C1 segment of cervical spinal cord (tissue), 14 donors: Measurements from ENCODE around the gene SLC7A9.

Experiments used
- DNase-seq, 14 donors: peaks; one replicate each; lab custom pipeline; 2025; lab: John Stamatoyannopoulos, UW

SLC7A9 gene

GRCh38 chr19:32869369-32869965 lies at the start of gene SLC7A9:
Gene SLC7A9 (minus strand): TSS chr19:32869767. CDS start chr19:32868534, 1,233 bp downstream.
- no peak for DNase-seq

- DNase-seq = no peak
Measured at GRCh38 chr19:32919365-32919764, 49.8 kb upstream of the SLC7A9 start.

DNA sequence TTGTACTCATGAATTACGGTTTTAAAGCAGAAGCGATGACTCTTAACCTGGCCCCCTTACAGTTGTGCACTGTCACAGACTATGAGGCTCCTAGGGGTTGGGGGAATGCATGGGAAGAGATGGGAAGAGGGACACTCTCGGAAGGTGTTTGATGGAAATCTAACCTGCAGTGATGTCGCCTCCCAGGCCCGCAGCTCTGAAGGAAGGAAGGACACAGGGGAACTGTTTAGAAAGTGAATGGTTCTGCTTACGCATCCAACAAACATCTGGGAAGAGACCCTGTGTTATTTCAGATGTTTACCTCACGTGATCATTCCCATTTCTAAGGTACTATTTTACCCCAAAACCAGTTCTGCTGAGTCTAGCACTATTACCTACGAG lies 48.0 kb upstream of the SLC7A9 start:
- no peak for DNase-seq

GRCh38 chr19:32916969-32917615 lies 47.5 kb upstream of the SLC7A9 start:
- no peak for DNase-seq

- no peak for DNase-seq
Measured at GRCh38 chr19:32914879-32915660, 45.5 kb upstream of the SLC7A9 start.

DNA sequence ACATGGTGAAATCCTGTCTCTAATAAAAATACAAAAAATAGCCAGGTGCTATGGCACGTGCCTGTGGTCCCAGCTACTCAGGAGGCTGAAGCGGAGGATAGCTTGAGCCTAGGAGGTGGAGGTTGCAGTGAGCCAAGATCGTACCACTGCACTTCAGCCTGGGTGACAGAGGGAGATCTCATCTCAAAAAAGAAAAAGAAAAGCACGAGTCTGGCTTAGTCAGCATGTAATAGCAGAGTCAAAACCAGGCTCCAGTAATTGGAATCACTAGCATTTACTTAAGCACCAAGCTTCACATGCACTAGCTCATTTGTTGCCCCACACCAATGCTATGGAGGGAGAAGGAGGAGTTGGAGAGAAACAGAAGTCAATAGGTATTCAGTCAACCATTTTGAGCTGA lies 41.9 kb upstream of the SLC7A9 start:
- DNase-seq = no peak

DNA sequence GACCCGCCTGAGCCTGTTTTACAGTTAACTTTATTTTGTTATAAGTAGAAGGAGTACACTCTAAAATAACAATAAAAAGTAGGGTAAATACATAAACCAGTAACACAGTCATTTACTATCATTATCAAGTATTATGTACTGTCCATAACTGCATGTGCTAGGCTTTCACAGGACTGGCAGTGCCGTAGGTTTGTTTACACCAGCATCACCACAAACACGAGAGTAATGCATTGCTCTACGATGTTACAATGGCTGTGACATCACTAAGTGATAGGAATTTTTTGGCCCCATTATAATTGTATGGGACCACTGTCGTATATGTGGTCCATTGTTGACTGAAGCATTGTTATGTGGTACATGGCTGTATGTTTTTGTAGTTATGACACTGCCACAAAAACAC lies 41.3 kb upstream of the SLC7A9 start:
- DNase-seq = no peak

- DNase-seq = no peak
Measured at GRCh38 chr19:32910094-32910493, 40.5 kb upstream of the SLC7A9 start.

- no peak for DNase-seq
Measured at GRCh38 chr19:32909257-32909656, 39.7 kb upstream of the SLC7A9 start.

DNA sequence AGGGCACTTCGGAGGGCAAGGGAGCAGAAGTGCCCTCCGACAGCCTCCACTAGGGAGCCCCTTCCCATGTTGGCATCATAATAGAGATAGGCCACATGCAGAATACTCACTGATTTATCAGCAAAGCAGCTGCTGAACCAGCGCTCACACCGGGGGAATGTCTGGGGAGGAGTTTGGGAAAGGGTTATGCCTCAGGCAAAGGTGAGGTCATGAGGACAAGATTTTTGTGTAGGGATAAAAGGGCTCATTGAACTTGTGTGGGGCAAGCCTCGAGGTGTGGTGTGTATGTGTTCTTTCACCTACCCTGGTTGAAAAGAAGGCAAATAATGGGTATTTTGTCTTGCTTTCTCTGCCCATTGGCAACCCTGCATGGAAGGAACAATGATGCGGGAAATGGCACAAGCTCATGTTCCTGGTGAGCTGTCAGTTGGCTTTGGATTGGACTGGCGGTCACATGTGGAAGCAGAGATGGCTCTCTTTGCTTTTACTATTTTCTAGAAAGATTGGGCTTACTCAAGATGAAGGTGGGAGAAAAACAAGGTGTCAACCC lies 39.1 kb upstream of the SLC7A9 start:
- no peak for DNase-seq

- no peak for DNase-seq
Measured at GRCh38 chr19:32902448-32902847, 32.9 kb upstream of the SLC7A9 start.

GRCh38 chr19:32901504-32902161 lies 32.1 kb upstream of the SLC7A9 start:
- DNase-seq = no peak

- no peak for DNase-seq
Measured at GRCh38 chr19:32896516-32897214, 27.1 kb upstream of the SLC7A9 start.

- DNase-seq = no peak
Measured at GRCh38 chr19:32895384-32895783, 25.8 kb upstream of the SLC7A9 start.

DNA sequence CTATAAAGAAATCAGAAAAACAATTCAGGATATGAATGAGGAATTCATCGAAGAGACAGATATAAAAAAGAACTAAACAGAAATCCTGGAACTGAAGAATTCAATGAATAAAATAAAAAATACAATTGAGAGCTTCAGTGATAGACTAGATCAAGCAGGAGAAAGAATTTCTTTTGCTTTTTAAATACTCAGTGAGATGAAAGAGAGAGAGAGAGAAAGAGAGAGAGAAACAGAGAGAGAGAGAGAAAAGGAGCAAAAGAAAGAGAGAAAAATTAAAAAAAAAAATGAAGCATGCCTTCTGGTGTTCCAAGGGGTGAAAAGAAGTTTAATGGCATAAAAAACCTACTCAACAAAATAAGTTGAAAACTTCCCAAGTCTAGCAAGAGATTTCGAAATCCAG lies 22.0 kb upstream of the SLC7A9 start:
- no peak for DNase-seq

GRCh38 chr19:32890841-32891240 lies 21.3 kb upstream of the SLC7A9 start:
- no peak for DNase-seq

- no peak for DNase-seq
Measured at GRCh38 chr19:32890326-32890725, 20.8 kb upstream of the SLC7A9 start.

- no peak for DNase-seq
Measured at GRCh38 chr19:32889137-32889934, 19.8 kb upstream of the SLC7A9 start.

- no peak for DNase-seq
Measured at GRCh38 chr19:32887572-32888215, 18.1 kb upstream of the SLC7A9 start.

DNA sequence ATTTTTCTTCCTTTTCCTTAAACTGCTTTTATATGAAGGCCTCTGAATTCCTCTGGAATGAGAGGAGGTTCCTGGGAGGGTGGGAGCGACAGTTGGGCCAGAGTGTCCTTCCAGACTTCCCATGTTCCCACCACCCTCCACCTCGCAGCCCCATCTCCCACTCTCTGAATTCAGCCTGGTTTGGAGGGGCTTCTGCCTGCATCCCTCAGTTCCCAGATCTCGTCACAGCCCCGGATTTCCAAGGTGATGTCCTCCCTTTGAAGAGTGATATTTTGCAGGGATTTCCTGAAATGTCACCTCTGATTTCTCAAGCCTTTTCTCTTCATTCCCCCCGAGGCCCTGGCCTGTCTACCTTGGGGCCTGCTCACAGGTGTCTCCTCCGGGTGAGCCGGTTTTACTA lies 16.7 kb upstream of the SLC7A9 start:
- no peak for DNase-seq
